ENCODE measurements around the gene CHAF1B.
A peak's percentile ranks its signal among the peaks of the same experiment; 100 is the strongest.

The CHAF1B gene

DNA sequence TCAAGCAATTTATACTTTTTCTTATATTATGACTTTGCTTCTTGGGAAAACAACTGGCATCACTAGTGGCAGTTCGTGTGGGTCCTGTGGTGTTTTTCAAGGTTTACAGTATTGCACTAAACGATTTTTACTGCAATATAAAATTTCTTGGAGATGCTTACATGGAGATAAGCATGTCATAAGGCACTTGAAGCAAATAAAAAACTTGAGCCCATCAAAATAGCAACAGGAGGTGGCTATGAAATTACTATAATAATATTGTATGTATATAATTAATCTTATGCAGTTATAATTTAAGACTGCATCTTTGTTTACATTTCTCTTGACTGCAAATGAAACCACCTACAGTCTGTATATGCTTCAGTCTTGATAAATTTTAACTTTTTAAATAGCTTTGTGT, 29.3 kb upstream of the CHAF1B start (continued):
- TF ChIP-seq, protein P1, sequence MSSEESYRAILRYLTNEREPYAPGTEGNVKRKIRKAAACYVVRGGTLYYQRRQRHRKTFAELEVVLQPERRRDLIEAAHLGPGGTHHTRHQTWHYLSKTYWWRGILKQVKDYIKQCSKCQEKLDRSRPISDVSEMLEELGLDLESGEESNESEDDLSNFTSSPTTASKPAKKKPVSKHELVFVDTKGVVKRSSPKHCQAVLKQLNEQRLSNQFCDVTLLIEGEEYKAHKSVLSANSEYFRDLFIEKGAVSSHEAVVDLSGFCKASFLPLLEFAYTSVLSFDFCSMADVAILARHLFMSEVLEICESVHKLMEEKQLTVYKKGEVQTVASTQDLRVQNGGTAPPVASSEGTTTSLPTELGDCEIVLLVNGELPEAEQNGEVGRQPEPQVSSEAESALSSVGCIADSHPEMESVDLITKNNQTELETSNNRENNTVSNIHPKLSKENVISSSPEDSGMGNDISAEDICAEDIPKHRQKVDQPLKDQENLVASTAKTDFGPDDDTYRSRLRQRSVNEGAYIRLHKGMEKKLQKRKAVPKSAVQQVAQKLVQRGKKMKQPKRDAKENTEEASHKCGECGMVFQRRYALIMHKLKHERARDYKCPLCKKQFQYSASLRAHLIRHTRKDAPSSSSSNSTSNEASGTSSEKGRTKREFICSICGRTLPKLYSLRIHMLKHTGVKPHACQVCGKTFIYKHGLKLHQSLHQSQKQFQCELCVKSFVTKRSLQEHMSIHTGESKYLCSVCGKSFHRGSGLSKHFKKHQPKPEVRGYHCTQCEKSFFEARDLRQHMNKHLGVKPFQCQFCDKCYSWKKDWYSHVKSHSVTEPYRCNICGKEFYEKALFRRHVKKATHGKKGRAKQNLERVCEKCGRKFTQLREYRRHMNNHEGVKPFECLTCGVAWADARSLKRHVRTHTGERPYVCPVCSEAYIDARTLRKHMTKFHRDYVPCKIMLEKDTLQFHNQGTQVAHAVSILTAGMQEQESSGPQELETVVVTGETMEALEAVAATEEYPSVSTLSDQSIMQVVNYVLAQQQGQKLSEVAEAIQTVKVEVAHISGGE (tag by site-specific recombination; conservative IDR thresholded peaks at IDR 0.05; ENCODE audit: low read depth): no peak
- TF ChIP-seq YY1 (tag by site-specific recombination; IDR thresholded peaks at IDR 0.05) (peak; percentile 59; the same call in 1 of the 2 replicates), REPIN1 (tag by site-specific recombination; IDR thresholded peaks at IDR 0.05; ENCODE audit: low read depth) (no peak), ZNF169 (tag by site-specific recombination; IDR thresholded peaks at IDR 0.05) (no peak), ZNF660 (tag by site-specific recombination; IDR thresholded peaks at IDR 0.05) (no peak), ZNF350 (tag by site-specific recombination; IDR thresholded peaks at IDR 0.05) (no peak), ZNF555 (tag by site-specific recombination; conservative IDR thresholded peaks at IDR 0.05) (no peak), ZNF571 (tag by site-specific recombination; IDR thresholded peaks at IDR 0.05) (no peak), ZNF214 (tag by site-specific recombination; IDR thresholded peaks at IDR 0.05; ENCODE audit: borderline replicate concordance) (no peak), GLI4 (tag by site-specific recombination; IDR thresholded peaks at IDR 0.05) (no peak)
- TF ChIP-seq, protein P2, sequence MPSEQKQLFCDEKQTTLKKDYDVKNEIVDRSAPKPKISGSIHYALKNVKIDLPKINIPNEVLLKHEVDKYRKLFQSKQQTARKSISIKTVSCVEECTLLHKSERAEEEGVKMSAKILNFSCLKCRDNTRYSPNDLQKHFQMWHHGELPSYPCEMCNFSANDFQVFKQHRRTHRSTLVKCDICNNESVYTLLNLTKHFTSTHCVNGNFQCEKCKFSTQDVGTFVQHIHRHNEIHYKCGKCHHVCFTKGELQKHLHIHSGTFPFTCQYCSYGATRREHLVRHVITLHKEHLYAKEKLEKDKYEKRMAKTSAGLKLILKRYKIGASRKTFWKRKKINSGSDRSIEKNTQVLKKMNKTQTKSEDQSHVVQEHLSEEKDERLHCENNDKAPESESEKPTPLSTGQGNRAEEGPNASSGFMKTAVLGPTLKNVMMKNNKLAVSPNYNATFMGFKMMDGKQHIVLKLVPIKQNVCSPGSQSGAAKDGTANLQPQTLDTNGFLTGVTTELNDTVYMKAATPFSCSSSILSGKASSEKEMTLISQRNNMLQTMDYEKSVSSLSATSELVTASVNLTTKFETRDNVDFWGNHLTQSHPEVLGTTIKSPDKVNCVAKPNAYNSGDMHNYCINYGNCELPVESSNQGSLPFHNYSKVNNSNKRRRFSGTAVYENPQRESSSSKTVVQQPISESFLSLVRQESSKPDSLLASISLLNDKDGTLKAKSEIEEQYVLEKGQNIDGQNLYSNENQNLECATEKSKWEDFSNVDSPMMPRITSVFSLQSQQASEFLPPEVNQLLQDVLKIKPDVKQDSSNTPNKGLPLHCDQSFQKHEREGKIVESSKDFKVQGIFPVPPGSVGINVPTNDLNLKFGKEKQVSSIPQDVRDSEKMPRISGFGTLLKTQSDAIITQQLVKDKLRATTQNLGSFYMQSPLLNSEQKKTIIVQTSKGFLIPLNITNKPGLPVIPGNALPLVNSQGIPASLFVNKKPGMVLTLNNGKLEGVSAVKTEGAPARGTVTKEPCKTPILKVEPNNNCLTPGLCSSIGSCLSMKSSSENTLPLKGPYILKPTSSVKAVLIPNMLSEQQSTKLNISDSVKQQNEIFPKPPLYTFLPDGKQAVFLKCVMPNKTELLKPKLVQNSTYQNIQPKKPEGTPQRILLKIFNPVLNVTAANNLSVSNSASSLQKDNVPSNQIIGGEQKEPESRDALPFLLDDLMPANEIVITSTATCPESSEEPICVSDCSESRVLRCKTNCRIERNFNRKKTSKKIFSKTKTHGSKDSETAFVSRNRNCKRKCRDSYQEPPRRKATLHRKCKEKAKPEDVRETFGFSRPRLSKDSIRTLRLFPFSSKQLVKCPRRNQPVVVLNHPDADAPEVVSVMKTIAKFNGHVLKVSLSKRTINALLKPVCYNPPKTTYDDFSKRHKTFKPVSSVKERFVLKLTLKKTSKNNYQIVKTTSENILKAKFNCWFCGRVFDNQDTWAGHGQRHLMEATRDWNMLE (tag by site-specific recombination; conservative IDR thresholded peaks at IDR 0.05; ENCODE audit: low read depth): no peak
- TF ChIP-seq, protein P3, sequence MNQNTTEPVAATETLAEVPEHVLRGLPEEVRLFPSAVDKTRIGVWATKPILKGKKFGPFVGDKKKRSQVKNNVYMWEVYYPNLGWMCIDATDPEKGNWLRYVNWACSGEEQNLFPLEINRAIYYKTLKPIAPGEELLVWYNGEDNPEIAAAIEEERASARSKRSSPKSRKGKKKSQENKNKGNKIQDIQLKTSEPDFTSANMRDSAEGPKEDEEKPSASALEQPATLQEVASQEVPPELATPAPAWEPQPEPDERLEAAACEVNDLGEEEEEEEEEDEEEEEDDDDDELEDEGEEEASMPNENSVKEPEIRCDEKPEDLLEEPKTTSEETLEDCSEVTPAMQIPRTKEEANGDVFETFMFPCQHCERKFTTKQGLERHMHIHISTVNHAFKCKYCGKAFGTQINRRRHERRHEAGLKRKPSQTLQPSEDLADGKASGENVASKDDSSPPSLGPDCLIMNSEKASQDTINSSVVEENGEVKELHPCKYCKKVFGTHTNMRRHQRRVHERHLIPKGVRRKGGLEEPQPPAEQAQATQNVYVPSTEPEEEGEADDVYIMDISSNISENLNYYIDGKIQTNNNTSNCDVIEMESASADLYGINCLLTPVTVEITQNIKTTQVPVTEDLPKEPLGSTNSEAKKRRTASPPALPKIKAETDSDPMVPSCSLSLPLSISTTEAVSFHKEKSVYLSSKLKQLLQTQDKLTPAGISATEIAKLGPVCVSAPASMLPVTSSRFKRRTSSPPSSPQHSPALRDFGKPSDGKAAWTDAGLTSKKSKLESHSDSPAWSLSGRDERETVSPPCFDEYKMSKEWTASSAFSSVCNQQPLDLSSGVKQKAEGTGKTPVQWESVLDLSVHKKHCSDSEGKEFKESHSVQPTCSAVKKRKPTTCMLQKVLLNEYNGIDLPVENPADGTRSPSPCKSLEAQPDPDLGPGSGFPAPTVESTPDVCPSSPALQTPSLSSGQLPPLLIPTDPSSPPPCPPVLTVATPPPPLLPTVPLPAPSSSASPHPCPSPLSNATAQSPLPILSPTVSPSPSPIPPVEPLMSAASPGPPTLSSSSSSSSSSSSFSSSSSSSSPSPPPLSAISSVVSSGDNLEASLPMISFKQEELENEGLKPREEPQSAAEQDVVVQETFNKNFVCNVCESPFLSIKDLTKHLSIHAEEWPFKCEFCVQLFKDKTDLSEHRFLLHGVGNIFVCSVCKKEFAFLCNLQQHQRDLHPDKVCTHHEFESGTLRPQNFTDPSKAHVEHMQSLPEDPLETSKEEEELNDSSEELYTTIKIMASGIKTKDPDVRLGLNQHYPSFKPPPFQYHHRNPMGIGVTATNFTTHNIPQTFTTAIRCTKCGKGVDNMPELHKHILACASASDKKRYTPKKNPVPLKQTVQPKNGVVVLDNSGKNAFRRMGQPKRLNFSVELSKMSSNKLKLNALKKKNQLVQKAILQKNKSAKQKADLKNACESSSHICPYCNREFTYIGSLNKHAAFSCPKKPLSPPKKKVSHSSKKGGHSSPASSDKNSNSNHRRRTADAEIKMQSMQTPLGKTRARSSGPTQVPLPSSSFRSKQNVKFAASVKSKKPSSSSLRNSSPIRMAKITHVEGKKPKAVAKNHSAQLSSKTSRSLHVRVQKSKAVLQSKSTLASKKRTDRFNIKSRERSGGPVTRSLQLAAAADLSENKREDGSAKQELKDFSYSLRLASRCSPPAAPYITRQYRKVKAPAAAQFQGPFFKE (tag by site-specific recombination; IDR thresholded peaks at IDR 0.05; ENCODE audit: borderline replicate concordance): no peak
- TF ChIP-seq, protein P4, sequence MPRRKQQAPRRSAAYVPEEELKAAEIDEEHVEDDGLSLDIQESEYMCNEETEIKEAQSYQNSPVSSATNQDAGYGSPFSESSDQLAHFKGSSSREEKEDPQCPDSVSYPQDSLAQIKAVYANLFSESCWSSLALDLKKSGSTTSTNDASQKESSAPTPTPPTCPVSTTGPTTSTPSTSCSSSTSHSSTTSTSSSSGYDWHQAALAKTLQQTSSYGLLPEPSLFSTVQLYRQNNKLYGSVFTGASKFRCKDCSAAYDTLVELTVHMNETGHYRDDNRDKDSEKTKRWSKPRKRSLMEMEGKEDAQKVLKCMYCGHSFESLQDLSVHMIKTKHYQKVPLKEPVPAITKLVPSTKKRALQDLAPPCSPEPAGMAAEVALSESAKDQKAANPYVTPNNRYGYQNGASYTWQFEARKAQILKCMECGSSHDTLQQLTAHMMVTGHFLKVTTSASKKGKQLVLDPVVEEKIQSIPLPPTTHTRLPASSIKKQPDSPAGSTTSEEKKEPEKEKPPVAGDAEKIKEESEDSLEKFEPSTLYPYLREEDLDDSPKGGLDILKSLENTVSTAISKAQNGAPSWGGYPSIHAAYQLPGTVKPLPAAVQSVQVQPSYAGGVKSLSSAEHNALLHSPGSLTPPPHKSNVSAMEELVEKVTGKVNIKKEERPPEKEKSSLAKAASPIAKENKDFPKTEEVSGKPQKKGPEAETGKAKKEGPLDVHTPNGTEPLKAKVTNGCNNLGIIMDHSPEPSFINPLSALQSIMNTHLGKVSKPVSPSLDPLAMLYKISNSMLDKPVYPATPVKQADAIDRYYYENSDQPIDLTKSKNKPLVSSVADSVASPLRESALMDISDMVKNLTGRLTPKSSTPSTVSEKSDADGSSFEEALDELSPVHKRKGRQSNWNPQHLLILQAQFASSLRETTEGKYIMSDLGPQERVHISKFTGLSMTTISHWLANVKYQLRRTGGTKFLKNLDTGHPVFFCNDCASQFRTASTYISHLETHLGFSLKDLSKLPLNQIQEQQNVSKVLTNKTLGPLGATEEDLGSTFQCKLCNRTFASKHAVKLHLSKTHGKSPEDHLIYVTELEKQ (tag by site-specific recombination; IDR thresholded peaks at IDR 0.05; ENCODE audit: borderline replicate concordance): no peak
